ACC112 (cell line): ENCODE results near the gene ESR2.
"Not testable (repeated sequence)": the region's sequence is repeated elsewhere in the genome, so short reads cannot be mapped to it uniquely, and the experiment has no call there.

Experiments
- H2AFZ ChIP-seq: fragments of 200-600 bp; sonication (generic); one replicate; pipeline ENCODE4 v1.6.0; 2017; ENCODE audit warnings: antibody characterized with exemption, low read length; ENCODE audit not compliant: unreplicated experiment
- H3K27ac ChIP-seq: fragments of 200-600 bp; sonication (generic); 2 replicates; pipeline ENCODE4 v1.5.1; 2014; ENCODE audit warnings: low read depth, mild to moderate bottlenecking, antibody characterized with exemption, low read length, moderate library complexity
- H3K27me3 ChIP-seq: fragments of 200-600 bp; sonication (generic); 2 replicates; pipeline ENCODE4 v1.6.1; 2014; ENCODE audit warnings: mild to moderate bottlenecking, antibody characterized with exemption, low read length, moderate library complexity, mixed read lengths; ENCODE audit not compliant: insufficient read depth
- H3K36me3 ChIP-seq: fragments of 200-600 bp; sonication (generic); 2 replicates; pipeline ENCODE4 v1.6.1; 2016; ENCODE audit warnings: mild to moderate bottlenecking, antibody characterized with exemption, low read length, moderate library complexity, mixed read lengths; ENCODE audit not compliant: insufficient read depth
- H3K4me1 ChIP-seq: fragments of 200-600 bp; sonication (generic); one replicate; pipeline ENCODE4 v1.6.1; 2016; ENCODE audit warnings: low read length, mixed read lengths; ENCODE audit not compliant: insufficient read depth, unreplicated experiment, control insufficient read depth
- H3K4me3 ChIP-seq: fragments of 200-600 bp; sonication (generic); 2 replicates; pipeline ENCODE4 v1.5.1; 2014; ENCODE audit warnings: mild to moderate bottlenecking, low read depth, low read length
- H3K79me2 ChIP-seq: fragments of 200-600 bp; sonication (generic); one replicate; pipeline ENCODE4 v1.6.0; 2016; ENCODE audit warnings: low read length; ENCODE audit not compliant: control insufficient read depth, unreplicated experiment, insufficient read depth

The ESR2 gene

GRCh38 chr14:64186231-64187129 lies 107.7 kb downstream of the ESR2 start:
- no peaks in the 10 kb centered on the region for H3K36me3 ChIP-seq
- H3K4me3 ChIP-seq, result no peak overlapping the region
- H3K79me2 ChIP-seq, result no peaks in the 10 kb centered on the region
- no peaks in the 10 kb centered on the region for H3K27me3 ChIP-seq
- no peaks in the 10 kb centered on the region for H3K4me1 ChIP-seq
- no peak overlapping the region for H3K27ac ChIP-seq
- no peak overlapping the region for H2AFZ ChIP-seq

- Histone ChIP-seq H3K36me3 (no peaks in the 10 kb centered on the region), H2AFZ (no peak overlapping the region), H3K27ac (no peak overlapping the region), H3K4me3 (no peak overlapping the region), H3K79me2 (no peaks in the 10 kb centered on the region), H3K4me1 (no peaks in the 10 kb centered on the region), H3K27me3 (no peaks in the 10 kb centered on the region)
Observed at GRCh38 chr14:64185184-64185583, 109.0 kb downstream of the ESR2 start.

- Histone ChIP-seq H3K36me3 (no peaks in the 10 kb centered on the region), H2AFZ (no peak overlapping the region), H3K4me1 (no peaks in the 10 kb centered on the region), H3K4me3 (no peak overlapping the region), H3K27me3 (no peaks in the 10 kb centered on the region), H3K79me2 (no peaks in the 10 kb centered on the region), H3K27ac (no peak overlapping the region)
Observed at GRCh38 chr14:64184103-64184729, 110.0 kb downstream of the ESR2 start.

DNA sequence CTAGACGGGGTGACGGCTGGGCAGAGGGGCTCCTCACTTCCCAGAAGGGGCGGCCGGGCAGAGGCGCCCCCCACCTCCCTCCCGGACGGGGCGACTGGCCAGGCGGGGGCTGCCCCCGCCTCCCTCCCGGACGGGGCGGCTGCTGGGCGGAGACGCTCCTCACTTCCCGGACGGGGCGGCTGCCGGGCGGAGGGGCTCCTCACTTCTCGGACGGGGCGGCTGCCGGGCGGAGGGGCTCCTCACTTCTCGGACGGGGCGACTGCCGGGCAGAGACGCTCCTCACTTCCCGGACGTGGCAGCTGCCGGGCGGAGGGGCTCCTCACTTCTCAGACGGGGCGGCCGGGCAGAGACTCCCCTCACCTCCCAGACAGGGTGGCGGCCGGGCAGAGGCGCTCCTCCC lies 111.3 kb downstream of the ESR2 start:
- H3K4me1 ChIP-seq, H3K27me3 ChIP-seq, H2AFZ ChIP-seq, H3K4me3 ChIP-seq, H3K27ac ChIP-seq, H3K79me2 ChIP-seq, H3K36me3 ChIP-seq: not testable (repeated sequence)

- H3K27ac ChIP-seq, result no peak overlapping the region
- no peaks in the 10 kb centered on the region for H3K79me2 ChIP-seq
- H3K27me3 ChIP-seq, result no peaks in the 10 kb centered on the region
- H3K36me3 ChIP-seq, result no peaks in the 10 kb centered on the region
- H3K4me3 ChIP-seq, result no peak overlapping the region
- no peak overlapping the region for H2AFZ ChIP-seq
- no peaks in the 10 kb centered on the region for H3K4me1 ChIP-seq
Observed at GRCh38 chr14:64178814-64179213, 115.4 kb downstream of the ESR2 start.

GRCh38 chr14:64176330-64176729 lies 117.8 kb downstream of the ESR2 start:
- H3K36me3 ChIP-seq, result no peaks in the 10 kb centered on the region
- no peaks in the 10 kb centered on the region for H3K27me3 ChIP-seq
- H2AFZ ChIP-seq, result no peak overlapping the region

GRCh38 chr14:64174922-64175782 lies 119.0 kb downstream of the ESR2 start:
- H2AFZ ChIP-seq, result no peak overlapping the region
- no peak overlapping the region for H3K27ac ChIP-seq
- no peaks in the 10 kb centered on the region for H3K27me3 ChIP-seq
- no peak overlapping the region for H3K4me3 ChIP-seq
- H3K4me1 ChIP-seq, result no peaks in the 10 kb centered on the region
- no peaks in the 10 kb centered on the region for H3K79me2 ChIP-seq
- no peaks in the 10 kb centered on the region for H3K36me3 ChIP-seq

More at GRCh38 chr14:64176330-64176729, 117.8 kb downstream of the ESR2 start:
- Histone ChIP-seq H3K27ac (no peak overlapping the region), H3K79me2 (no peaks in the 10 kb centered on the region), H3K4me3 (no peak overlapping the region), H3K4me1 (no peaks in the 10 kb centered on the region)

GRCh38 chr14:64170181-64170580 lies 124.0 kb downstream of the ESR2 start:
- H3K79me2 ChIP-seq, result no peaks in the 10 kb centered on the region
- no peak overlapping the region for H3K4me3 ChIP-seq
- H3K27me3 ChIP-seq, result no peaks in the 10 kb centered on the region
- peaks cover 3% of the 10 kb centered on the region; the same call in 1 of the 2 replicates for H3K36me3 ChIP-seq
- H2AFZ ChIP-seq, result no peak overlapping the region
- peaks cover 4% of the 10 kb centered on the region for H3K4me1 ChIP-seq
- H3K27ac ChIP-seq, result no peak overlapping the region

DNA sequence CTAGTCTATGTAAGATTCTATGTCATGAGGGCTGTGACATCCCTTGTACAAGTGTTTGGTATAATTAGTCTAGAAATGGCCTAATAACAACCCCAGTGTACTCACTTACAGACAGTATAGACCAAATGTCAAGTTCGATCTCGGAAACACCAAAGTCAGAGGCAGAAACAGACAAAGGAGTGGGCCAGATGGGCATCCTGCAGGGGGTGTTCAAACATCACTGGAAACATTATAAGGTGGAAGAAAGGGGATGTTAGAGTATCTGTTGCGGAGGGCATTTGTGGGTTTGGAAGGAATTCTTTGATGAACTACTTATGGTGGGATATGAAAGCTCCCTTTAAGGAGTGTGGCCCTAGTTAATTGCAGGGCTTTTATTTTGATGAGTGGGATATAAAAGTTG lies 134.6 kb downstream of the ESR2 start:
- no peak overlapping the region for H3K27ac ChIP-seq
- no peaks in the 10 kb centered on the region for H3K4me1 ChIP-seq
- H3K27me3 ChIP-seq, result no peaks in the 10 kb centered on the region
- H2AFZ ChIP-seq, result no peak overlapping the region
- peaks cover 8% of the 10 kb centered on the region; the same call in 1 of the 2 replicates for H3K36me3 ChIP-seq
- no peaks in the 10 kb centered on the region for H3K79me2 ChIP-seq
- no peak overlapping the region for H3K4me3 ChIP-seq

- no peaks in the 10 kb centered on the region for H3K79me2 ChIP-seq
- H3K4me1 ChIP-seq, result no peaks in the 10 kb centered on the region
Observed at GRCh38 chr14:64158608-64159007, 135.6 kb downstream of the ESR2 start.

More at GRCh38 chr14:64158608-64159007, 135.6 kb downstream of the ESR2 start:
- H2AFZ ChIP-seq, result no peak overlapping the region
- H3K27me3 ChIP-seq, result no peaks in the 10 kb centered on the region
- no peak overlapping the region for H3K4me3 ChIP-seq
- peaks cover 8% of the 10 kb centered on the region; the same call in 1 of the 2 replicates for H3K36me3 ChIP-seq
- no peak overlapping the region for H3K27ac ChIP-seq
